Mammary epithelial cell (primary cell): ENCODE results near the gene SH2B2.

Experiments
- EZH2 ChIP-seq: IDR thresholded peaks from 2 replicates; pipeline ENCODE4 v1.6.1; 2012; ENCODE audit warnings: low read length, inconsistent platforms, borderline replicate concordance
- TF ChIP-seq, protein P1 (sequence below), 2 donors: IDR thresholded peaks in 1 of 2; conservative IDR thresholded peaks in 1 of 2; 2 replicates each; pipeline ENCODE4 v1.5.1; 2011 to 2012; ENCODE audit warnings: inconsistent platforms in 2 of 2, low read length in 2 of 2, mild to moderate bottlenecking in 2 of 2, control low read depth in 1 of 2, low read depth in 1 of 2; ENCODE audit not compliant: insufficient read depth in 1 of 2; ENCODE audit errors: extremely low read depth in 1 of 2

DNA sequence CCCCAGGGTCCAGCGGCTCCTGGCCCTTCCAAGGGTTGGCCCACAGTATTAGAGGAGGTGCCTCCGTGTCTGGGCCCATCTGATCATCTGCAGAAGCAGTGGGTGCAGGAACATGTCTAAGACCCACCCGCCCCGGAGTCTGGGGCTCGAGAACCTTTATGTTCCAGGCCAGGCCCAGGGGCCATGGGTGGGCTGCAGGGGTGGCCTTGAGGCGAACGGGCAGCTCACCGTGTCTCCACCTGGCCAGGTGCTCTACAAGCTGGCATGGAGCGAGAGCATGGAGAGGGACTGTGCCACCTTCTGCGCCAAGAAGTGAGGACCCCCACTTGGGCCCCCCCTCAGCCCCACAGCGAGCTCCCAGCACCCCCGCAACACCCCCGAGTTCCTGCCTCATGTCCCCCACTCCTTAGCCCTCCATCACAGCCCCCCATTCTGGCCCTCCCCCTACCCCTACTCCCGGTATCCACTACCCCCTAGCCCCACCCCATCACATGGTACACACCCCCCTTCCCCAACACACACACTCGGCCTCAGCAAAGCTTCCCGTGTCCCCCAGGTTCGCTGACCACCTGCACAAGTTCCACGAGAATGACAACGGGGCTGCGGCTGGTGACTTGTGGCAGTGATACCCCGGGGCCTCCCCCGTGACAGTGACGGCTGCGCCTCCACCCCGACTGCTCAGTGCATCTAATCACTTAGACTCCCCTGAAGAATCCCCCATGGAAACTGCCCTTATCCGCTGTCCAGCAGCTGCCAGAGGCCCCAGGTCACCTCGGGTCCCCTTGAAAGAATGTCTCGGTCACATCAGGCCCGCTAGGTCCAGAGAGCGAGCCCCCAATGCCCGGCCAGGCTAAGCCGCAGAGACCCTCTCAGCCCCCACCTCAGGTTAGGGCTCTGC, 4.0 kb upstream of the SH2B2 start:
- TF ChIP-seq, protein P1, sequence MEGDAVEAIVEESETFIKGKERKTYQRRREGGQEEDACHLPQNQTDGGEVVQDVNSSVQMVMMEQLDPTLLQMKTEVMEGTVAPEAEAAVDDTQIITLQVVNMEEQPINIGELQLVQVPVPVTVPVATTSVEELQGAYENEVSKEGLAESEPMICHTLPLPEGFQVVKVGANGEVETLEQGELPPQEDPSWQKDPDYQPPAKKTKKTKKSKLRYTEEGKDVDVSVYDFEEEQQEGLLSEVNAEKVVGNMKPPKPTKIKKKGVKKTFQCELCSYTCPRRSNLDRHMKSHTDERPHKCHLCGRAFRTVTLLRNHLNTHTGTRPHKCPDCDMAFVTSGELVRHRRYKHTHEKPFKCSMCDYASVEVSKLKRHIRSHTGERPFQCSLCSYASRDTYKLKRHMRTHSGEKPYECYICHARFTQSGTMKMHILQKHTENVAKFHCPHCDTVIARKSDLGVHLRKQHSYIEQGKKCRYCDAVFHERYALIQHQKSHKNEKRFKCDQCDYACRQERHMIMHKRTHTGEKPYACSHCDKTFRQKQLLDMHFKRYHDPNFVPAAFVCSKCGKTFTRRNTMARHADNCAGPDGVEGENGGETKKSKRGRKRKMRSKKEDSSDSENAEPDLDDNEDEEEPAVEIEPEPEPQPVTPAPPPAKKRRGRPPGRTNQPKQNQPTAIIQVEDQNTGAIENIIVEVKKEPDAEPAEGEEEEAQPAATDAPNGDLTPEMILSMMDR (conservative IDR thresholded peaks at IDR 0.05 in 1 of 2, IDR thresholded peaks at IDR 0.05 in 1 of 2; ENCODE audit: extremely low read depth in 1 of 2, insufficient read depth in 1 of 2, low read depth in 1 of 2, low read length in 2 of 2): no peak
- no peak for TF ChIP-seq EZH2
